Activated T-helper 1 cell treated with Interleukin-2 at 50 U/mL for 16 hours (primary cell): ENCODE measurements around the gene TMPRSS7.

Source experiments
- DNase-seq: peaks from one replicate; pipeline ENCODE4 v3.0.0-alpha.2; 2020; ENCODE audit warnings: low read depth

TMPRSS7 gene

GRCh38 chr3:112072387-112073060, 38.0 kb downstream of the TMPRSS7 start:
- DNase-seq = peak; percentile 67

GRCh38 chr3:112074006-112074405, 39.5 kb downstream of the TMPRSS7 start:
- DNase-seq = no peak

- DNase-seq = no peak
Measured at GRCh38 chr3:112074616-112075497, 40.3 kb downstream of the TMPRSS7 start.

GRCh38 chr3:112078125-112079083, 43.9 kb downstream of the TMPRSS7 start:
- no peak for DNase-seq

- no peak for DNase-seq
Measured at GRCh38 chr3:112083239-112083638, 48.7 kb downstream of the TMPRSS7 start.

GRCh38 chr3:112084980-112085705, 50.6 kb downstream of the TMPRSS7 start:
- DNase-seq = no peak

GRCh38 chr3:112085735-112086075, 51.2 kb downstream of the TMPRSS7 start:
- no peak for DNase-seq

GRCh38 chr3:112086076-112086854, 51.7 kb downstream of the TMPRSS7 start, which contains the start of gene C3orf52:
TSS of gene C3orf52 (plus strand) at chr3:112086389. CDS start at chr3:112086408, 19 bp downstream.
- peak; percentile 35 for DNase-seq

- DNase-seq = no peak
Measured at GRCh38 chr3:112086875-112087524, 52.5 kb downstream of the TMPRSS7 start.

GRCh38 chr3:112087746-112088145, 53.2 kb downstream of the TMPRSS7 start:
- DNase-seq = no peak

- DNase-seq = no peak
Measured at GRCh38 chr3:112088944-112089343, 54.4 kb downstream of the TMPRSS7 start.

- no peak for DNase-seq
Measured at GRCh38 chr3:112089956-112090886, 55.7 kb downstream of the TMPRSS7 start.

GRCh38 chr3:112090887-112091586, 56.5 kb downstream of the TMPRSS7 start:
- no peak for DNase-seq

GRCh38 chr3:112092496-112093179, 58.1 kb downstream of the TMPRSS7 start:
- DNase-seq = no peak

GRCh38 chr3:112093180-112093522, 58.6 kb downstream of the TMPRSS7 start:
- no peak for DNase-seq

- no peak for DNase-seq
Measured at GRCh38 chr3:112095731-112096130, 61.2 kb downstream of the TMPRSS7 start.

- no peak for DNase-seq
Measured at GRCh38 chr3:112096176-112096575, 61.6 kb downstream of the TMPRSS7 start.

GRCh38 chr3:112097378-112097777, 62.8 kb downstream of the TMPRSS7 start:
- no peak for DNase-seq
